Activated naive CD4-positive, alpha-beta T cell treated with anti-CD3 and anti-CD28 coated beads, Interleukin-2, amount 50 U/mL, for 24 hours (primary cell): ENCODE data around the gene RBL2.
"Not testable (repeated sequence)": the region's sequence is repeated elsewhere in the genome, so short reads cannot be mapped to it uniquely, and the experiment has no call there.

Experiments used
- H3K27ac Mint-ChIP-seq: one replicate; pipeline ENCODE4 v1.8.0; 2021; ENCODE audit warnings: mild to moderate bottlenecking, mixed read lengths
- H3K27me3 Mint-ChIP-seq: one replicate; pipeline ENCODE4 v1.8.0; 2021; ENCODE audit warnings: mixed read lengths
- H3K36me3 Mint-ChIP-seq: one replicate; pipeline ENCODE4 v1.8.0; 2021; ENCODE audit warnings: mixed read lengths
- H3K4me1 Mint-ChIP-seq: one replicate; pipeline ENCODE4 v1.8.0; 2021; ENCODE audit warnings: mixed read lengths
- H3K4me3 Mint-ChIP-seq: one replicate; pipeline ENCODE4 v1.8.0; 2021; ENCODE audit warnings: mild to moderate bottlenecking, mixed read lengths
- H3K9me3 Mint-ChIP-seq: one replicate; pipeline ENCODE4 v1.8.0; 2021; ENCODE audit warnings: mixed read lengths

The RBL2 gene, protein sequence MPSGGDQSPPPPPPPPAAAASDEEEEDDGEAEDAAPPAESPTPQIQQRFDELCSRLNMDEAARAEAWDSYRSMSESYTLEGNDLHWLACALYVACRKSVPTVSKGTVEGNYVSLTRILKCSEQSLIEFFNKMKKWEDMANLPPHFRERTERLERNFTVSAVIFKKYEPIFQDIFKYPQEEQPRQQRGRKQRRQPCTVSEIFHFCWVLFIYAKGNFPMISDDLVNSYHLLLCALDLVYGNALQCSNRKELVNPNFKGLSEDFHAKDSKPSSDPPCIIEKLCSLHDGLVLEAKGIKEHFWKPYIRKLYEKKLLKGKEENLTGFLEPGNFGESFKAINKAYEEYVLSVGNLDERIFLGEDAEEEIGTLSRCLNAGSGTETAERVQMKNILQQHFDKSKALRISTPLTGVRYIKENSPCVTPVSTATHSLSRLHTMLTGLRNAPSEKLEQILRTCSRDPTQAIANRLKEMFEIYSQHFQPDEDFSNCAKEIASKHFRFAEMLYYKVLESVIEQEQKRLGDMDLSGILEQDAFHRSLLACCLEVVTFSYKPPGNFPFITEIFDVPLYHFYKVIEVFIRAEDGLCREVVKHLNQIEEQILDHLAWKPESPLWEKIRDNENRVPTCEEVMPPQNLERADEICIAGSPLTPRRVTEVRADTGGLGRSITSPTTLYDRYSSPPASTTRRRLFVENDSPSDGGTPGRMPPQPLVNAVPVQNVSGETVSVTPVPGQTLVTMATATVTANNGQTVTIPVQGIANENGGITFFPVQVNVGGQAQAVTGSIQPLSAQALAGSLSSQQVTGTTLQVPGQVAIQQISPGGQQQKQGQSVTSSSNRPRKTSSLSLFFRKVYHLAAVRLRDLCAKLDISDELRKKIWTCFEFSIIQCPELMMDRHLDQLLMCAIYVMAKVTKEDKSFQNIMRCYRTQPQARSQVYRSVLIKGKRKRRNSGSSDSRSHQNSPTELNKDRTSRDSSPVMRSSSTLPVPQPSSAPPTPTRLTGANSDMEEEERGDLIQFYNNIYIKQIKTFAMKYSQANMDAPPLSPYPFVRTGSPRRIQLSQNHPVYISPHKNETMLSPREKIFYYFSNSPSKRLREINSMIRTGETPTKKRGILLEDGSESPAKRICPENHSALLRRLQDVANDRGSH

DNA sequence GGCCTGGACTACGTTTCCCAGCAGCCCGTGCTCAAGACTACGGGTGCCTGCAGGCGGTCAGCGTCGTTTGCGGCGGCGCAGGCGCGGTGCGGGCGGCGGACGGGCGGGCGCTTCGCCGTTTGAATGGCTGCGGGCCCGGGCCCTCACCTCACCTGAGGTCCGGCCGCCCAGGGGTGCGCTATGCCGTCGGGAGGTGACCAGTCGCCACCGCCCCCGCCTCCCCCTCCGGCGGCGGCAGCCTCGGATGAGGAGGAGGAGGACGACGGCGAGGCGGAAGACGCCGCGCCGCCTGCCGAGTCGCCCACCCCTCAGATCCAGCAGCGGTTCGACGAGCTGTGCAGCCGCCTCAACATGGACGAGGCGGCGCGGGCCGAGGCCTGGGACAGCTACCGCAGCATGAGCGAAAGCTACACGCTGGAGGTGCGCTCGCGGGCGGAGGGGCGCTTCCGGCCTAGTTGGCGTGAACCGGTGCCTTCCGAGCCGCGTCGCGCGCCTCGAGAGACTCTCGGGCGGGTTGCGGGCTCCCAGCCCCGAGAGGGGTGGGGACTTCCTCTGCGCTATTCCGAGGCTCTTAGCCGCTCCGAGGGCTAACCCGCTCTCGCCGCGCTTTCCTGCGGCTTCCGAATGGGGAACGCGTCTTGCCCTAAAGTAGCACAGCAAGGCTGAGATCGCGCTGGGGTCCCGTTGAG is at the start of gene RBL2:
Gene RBL2, plus strand, starts transcription at position 95 of the 689 bp plus-strand sequence. Its CDS starts 86 bp downstream, at position 181.
- H3K9me3 Mint-ChIP-seq: no peaks in the 10 kb centered on the region
- H3K4me3 Mint-ChIP-seq: peak within 1 kb of the TSS; percentile 99
- no peaks in the 10 kb centered on the region for H3K36me3 Mint-ChIP-seq
- peaks cover 48% of the 10 kb centered on the region for H3K4me1 Mint-ChIP-seq
- H3K27ac Mint-ChIP-seq: peak within 1 kb of the TSS; percentile 93
- H3K27me3 Mint-ChIP-seq: no peaks in the 10 kb centered on the region

DNA sequence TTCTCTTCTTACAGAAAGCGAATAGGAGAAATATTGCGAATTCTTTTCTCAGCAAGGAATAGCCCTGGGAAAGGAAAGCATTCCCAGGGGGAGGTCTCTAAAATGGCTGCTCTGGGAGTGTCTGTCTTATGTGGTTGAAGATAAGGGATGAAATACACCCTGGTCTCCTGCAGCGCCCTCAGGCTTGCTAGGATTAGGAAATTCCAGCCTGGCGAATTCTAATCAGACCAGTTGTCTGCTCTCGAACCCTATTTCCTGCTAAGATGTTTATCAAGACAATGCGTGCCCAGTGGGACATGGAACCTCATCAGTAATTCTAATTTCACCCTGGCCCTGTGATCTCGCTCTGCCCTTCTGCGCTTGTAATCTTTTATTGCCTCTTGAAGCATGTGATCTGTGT is 49.7 kb upstream of the RBL2 start:
- not testable (repeated sequence) for H3K4me3 Mint-ChIP-seq, H3K27ac Mint-ChIP-seq, H3K27me3 Mint-ChIP-seq
- peaks cover 12% of the 10 kb centered on the region for H3K4me1 Mint-ChIP-seq
- peaks cover 26% of the 10 kb centered on the region for H3K36me3 Mint-ChIP-seq
- H3K9me3 Mint-ChIP-seq: peaks cover 11% of the 10 kb centered on the region

DNA sequence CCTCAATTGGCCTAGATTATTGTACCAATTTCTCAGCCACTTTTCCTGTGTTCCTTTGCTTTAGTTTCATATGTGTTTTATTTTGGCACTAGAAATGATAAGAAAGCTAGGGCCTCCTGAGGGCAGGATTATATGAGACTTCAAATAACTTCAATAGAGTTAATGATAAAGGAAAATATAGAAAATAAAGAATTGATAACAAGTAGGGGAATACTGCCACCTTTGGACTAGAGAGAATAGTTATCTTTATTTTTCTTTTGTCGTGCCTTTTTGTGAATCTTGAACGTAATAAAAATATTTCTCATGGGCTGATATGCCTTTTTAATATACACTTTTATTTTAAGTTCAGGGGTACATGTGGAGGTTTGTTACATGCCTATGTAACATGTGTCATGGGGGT is 29.3 kb upstream of the RBL2 start:
- H3K36me3 Mint-ChIP-seq: no peaks in the 10 kb centered on the region
- H3K4me3 Mint-ChIP-seq: no peak overlapping the region
- no peaks in the 10 kb centered on the region for H3K4me1 Mint-ChIP-seq
- H3K27me3 Mint-ChIP-seq: no peaks in the 10 kb centered on the region
- H3K9me3 Mint-ChIP-seq: no peaks in the 10 kb centered on the region
- no peak overlapping the region for H3K27ac Mint-ChIP-seq

DNA sequence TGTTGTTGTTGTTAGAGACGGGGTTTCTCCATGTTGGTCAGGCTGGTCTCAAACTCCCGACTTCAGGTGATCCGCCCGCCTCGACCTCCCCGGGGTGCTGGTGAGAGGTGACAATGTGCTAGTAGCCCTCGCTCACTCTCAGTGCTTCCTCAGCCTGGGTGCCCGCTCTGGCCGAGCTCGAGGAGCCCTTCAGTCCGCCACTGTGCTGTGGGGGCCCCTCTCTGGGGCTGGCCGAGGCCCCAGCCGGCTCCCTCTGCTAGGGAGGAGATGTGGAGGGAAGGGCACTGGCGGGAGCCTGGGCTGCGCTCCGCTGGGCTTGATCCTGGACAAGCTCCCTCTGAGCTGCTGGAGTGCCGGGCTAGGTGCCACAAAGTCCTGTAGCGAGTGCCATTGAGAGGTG is 21.7 kb upstream of the RBL2 start:
- no peak overlapping the region for H3K27ac Mint-ChIP-seq
- H3K4me3 Mint-ChIP-seq: no peak overlapping the region
- H3K27me3 Mint-ChIP-seq: no peaks in the 10 kb centered on the region
- H3K4me1 Mint-ChIP-seq: peaks cover 9% of the 10 kb centered on the region
- peaks cover 5% of the 10 kb centered on the region for H3K9me3 Mint-ChIP-seq
- H3K36me3 Mint-ChIP-seq: peaks cover 3% of the 10 kb centered on the region

DNA sequence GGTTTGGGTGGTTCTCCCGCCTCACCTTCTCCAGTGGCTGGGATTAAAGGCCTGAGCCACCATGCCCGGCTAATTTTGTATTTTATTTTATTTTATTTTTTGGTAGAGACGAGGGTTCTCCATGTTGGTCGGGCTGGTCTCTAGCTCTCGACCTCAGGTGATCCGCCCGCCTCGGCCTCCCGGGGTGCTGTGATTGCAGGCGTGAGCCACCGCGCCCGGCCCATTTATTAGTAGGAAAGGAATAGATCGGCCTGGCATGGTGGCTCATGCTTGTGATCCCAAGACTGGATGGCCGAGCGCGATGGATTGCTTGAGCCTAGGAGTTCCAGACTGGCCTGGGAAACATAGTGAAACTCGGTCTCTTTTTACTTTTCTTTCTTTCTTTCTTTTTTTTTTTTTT is 20.4 kb upstream of the RBL2 start:
- Mint-ChIP-seq H3K36me3 (peaks cover 3% of the 10 kb centered on the region), H3K27me3 (no peaks in the 10 kb centered on the region), H3K9me3 (peaks cover 5% of the 10 kb centered on the region), H3K4me3 (no peak overlapping the region), H3K27ac (no peak overlapping the region), H3K4me1 (peaks cover 10% of the 10 kb centered on the region)

DNA sequence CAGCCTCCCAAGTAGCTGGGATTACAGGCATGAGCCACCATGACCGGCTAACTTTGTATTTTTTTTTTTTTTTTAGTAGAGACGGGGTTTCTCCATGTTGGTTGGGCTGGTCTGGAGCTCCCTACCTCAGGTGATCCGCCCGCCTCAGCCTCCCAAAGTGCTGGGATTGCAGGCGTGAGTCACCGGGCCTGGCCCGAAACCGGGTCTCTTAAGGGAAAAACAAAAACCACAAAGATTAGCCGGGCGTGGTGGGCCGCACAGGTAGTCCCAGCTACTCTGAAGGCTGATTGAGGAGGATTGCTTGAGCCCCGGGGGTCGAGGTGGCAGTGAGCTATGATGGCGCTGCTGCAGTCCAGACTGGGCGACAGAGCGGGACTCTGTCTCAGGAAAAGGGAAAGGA is 19.9 kb upstream of the RBL2 start:
- peaks cover 5% of the 10 kb centered on the region for H3K9me3 Mint-ChIP-seq
- no peak overlapping the region for H3K4me3 Mint-ChIP-seq
- H3K4me1 Mint-ChIP-seq: peaks cover 10% of the 10 kb centered on the region
- H3K36me3 Mint-ChIP-seq: peaks cover 3% of the 10 kb centered on the region
- H3K27ac Mint-ChIP-seq: no peak overlapping the region
- H3K27me3 Mint-ChIP-seq: no peaks in the 10 kb centered on the region

DNA sequence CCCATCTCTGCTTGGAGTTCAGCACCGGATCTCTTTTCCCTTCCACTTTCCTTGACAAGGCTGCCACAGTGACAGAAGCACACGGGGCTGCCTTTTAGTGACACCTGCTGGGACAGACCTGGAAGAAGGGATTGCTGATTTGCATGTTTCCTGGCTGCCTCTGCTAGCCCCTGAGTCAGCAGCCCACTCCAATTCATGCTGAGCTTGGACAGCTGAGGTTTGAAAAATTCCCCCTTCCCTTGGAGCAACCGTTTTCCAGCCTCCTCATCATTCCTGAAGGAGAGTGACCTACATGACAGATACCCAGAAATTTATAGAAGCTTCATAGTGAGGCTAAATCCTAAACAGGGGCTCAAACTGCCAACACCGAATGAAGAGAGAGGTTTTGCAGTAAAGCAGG is 18.8 kb upstream of the RBL2 start:
- H3K4me1 Mint-ChIP-seq: peaks cover 10% of the 10 kb centered on the region
- H3K27me3 Mint-ChIP-seq: no peaks in the 10 kb centered on the region
- H3K27ac Mint-ChIP-seq: no peak overlapping the region
- no peak overlapping the region for H3K4me3 Mint-ChIP-seq
- H3K9me3 Mint-ChIP-seq: peaks cover 5% of the 10 kb centered on the region
- peaks cover 3% of the 10 kb centered on the region for H3K36me3 Mint-ChIP-seq

DNA sequence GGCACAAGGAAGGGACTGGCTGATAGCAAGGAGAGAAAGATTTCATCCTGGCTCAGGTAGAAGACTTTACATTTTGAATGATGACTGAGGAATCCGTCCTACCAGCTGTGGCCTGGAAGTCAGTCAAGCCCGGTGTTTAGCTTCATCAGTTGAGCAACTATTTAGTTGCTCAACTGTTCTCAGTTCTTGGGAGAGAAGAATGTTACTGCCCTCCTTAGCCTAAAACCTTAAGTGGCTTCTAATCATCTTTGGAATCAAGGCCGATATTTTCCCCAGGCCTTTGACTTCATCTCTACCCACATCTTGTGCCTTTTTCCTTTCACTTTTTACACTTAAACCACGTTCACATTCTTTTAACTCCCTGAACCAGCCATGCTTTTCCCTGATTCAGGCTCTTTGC is 17.3 kb upstream of the RBL2 start:
- Mint-ChIP-seq H3K9me3 (no peaks in the 10 kb centered on the region), H3K27me3 (no peaks in the 10 kb centered on the region), H3K27ac (peak overlapping the region; percentile 26), H3K4me1 (peaks cover 10% of the 10 kb centered on the region), H3K4me3 (no peak overlapping the region), H3K36me3 (no peaks in the 10 kb centered on the region)

DNA sequence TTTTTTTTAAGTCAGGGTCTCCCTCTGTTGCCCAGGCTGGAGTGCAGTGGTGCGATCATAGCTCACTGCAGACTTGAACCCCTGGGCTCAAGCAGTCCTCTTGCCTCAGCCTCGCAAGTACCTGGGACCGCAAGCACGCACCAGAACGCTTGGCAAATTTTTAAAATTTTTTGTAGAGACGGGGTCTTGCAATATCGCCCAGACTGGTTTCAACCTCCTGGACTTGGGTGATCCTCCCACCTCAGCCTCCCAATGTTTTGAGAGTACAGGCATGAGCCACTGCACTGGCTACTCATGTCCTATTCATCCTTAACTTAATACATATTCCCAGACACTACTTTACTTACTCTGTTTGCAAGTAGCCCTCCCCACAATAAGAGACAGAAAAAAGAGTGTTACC is 16.3 kb upstream of the RBL2 start:
- Mint-ChIP-seq H3K27me3 (no peaks in the 10 kb centered on the region), H3K4me1 (peaks cover 10% of the 10 kb centered on the region), H3K9me3 (no peaks in the 10 kb centered on the region), H3K27ac (no peak overlapping the region), H3K4me3 (no peak overlapping the region), H3K36me3 (no peaks in the 10 kb centered on the region)

DNA sequence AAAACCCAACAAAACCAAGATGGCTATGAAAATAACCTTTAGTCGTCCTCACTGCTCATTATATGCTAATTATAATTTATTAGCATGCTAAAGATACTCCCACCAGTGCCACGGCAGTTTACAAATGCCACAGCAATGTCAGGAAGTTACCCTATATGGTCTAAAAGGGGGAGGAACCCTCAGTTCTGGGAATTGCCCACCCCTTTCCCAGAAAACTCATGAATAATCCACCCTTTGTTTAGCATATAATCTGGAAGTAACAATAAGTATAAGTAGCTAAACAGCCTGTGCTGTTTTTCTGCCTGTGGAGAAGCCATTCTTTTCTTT is 14.9 kb upstream of the RBL2 start:
- H3K27ac Mint-ChIP-seq, H3K4me3 Mint-ChIP-seq, H3K9me3 Mint-ChIP-seq, H3K36me3 Mint-ChIP-seq, H3K27me3 Mint-ChIP-seq: not testable (repeated sequence)
- H3K4me1 Mint-ChIP-seq: peaks cover 10% of the 10 kb centered on the region

DNA sequence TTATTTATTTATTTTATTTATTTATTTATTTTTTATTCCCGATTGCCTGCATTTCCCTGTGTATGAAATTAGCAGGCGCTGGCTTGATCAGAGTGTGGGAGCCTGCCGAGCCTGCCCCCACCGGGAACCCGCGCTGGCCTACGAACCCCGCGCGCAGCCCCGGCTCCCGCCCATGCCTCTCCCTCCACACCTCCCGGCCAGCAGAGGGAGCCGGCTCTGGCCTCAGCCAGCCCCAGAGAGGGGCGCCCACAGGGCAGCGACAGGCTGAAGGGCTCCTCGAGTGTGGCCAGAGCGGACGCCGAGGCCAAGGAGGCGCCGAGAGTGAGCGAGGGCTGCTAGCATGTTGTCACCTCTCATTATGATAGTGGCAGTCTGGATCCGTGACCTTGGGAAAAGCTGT is 13.0 kb upstream of the RBL2 start:
- no peak overlapping the region for H3K4me3 Mint-ChIP-seq
- no peaks in the 10 kb centered on the region for H3K9me3 Mint-ChIP-seq
- no peaks in the 10 kb centered on the region for H3K27me3 Mint-ChIP-seq
- peaks cover 5% of the 10 kb centered on the region for H3K4me1 Mint-ChIP-seq
- no peak overlapping the region for H3K27ac Mint-ChIP-seq
- H3K36me3 Mint-ChIP-seq: peaks cover 4% of the 10 kb centered on the region

DNA sequence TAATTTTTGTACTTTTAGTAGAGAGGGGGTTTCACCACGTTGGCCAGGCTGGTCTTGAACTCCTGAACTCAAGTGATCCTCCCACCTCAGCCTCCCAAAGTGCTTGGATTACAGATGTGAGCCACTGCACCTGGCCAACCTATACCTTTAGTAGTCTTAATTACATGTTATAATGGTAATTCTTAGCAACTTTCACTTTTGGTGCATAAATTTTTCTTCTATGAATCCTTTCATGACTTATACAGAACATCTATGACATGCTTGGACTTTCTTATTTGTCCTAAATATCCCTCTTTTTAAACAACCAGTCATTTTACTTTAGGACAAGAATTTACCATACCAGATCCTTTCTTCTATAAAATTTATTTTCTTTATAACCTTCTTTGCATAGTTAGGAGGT is 10.3 kb upstream of the RBL2 start:
- not testable (repeated sequence) for H3K27me3 Mint-ChIP-seq, H3K9me3 Mint-ChIP-seq, H3K36me3 Mint-ChIP-seq, H3K4me1 Mint-ChIP-seq, H3K27ac Mint-ChIP-seq, H3K4me3 Mint-ChIP-seq

DNA sequence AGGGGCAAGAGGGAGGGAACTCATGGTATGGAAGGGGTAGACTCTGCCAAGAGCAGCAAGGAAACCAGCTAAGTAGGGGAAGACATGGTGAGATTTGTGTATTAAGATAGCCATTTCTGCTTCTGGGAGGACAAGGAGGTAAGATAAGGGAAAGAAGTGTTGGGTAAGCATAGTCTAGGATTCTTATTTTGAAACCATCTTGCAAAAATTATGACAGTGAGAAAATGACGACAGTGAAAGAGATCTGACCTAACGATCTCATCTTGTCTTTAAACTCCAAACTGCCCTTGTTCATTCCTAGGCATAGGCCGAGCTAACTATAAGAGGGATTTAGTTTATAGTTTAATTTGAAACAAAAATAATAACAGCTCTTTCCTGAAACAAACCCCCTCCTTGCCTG is 5.6 kb upstream of the RBL2 start:
- Mint-ChIP-seq H3K9me3 (no peaks in the 10 kb centered on the region), H3K4me1 (peaks cover 3% of the 10 kb centered on the region), H3K4me3 (no peak overlapping the region), H3K36me3 (peaks cover 2% of the 10 kb centered on the region), H3K27me3 (no peaks in the 10 kb centered on the region), H3K27ac (no peak overlapping the region)

DNA sequence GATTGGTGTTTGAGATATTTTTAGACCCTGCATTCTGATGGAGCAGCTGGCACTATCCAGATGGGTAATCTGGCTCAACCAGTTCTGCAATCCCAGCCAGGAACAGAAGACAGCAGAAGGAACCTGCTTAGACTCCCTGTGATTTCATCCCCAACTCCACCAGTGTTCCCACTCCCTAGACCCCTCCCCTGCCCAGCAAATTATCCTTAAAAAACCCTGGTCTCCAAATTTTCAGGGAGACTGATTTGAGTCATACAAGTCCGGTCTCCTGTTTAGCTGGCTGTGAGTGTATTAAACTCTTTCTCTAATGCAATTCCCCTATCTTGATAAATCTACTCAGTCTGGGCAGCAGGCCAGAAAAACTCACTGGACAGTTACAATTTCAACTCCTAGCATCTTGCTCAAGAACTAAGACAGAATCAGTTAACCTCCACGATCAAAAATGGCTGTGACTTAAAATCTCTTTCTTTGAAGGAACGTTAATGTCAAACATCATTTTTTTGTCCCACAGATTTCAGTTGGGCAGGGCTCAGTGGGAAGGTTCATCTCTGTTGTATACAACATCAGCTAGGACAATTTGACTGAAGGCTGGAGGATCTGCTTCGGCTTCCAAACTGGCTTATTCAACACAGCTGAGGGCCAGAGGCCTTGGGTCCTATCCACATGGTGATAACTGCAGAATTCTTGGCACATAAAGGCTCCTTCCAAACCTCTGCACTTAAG is 4.9 kb upstream of the RBL2 start:
- H3K4me3 Mint-ChIP-seq: no peak overlapping the region
- no peaks in the 10 kb centered on the region for H3K27me3 Mint-ChIP-seq
- H3K9me3 Mint-ChIP-seq: no peaks in the 10 kb centered on the region
- H3K27ac Mint-ChIP-seq: no peak overlapping the region
- H3K4me1 Mint-ChIP-seq: peaks cover 9% of the 10 kb centered on the region
- no peaks in the 10 kb centered on the region for H3K36me3 Mint-ChIP-seq

DNA sequence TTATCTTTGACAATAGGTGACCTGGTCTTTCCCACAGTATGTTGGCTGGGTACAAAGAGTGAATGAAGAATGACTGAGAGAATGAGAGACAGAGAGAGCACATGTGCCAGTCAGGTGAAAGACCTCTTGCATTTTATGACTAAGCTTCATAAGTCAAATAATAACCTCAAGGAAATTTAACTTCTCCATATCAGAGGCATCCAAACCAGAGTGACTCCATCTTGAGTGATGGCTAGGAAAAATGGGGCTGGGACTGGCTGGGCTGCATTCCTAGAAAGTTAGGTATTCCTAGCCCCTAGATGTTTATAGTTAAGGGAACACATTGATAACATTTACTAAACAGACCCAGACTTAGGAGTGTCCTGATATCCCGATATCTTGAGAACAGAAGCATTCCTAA is 3.9 kb upstream of the RBL2 start:
- no peaks in the 10 kb centered on the region for H3K36me3 Mint-ChIP-seq
- no peak overlapping the region for H3K4me3 Mint-ChIP-seq
- no peak overlapping the region for H3K27ac Mint-ChIP-seq
- no peaks in the 10 kb centered on the region for H3K9me3 Mint-ChIP-seq
- H3K27me3 Mint-ChIP-seq: no peaks in the 10 kb centered on the region
- H3K4me1 Mint-ChIP-seq: peaks cover 11% of the 10 kb centered on the region
